Measurements from ENCODE around the gene CLSTN1.

GRCh38 chr1:9776685-9777084 is 47.1 kb downstream of the CLSTN1 start:
- TF ChIP-seq TAF1 (conservative IDR thresholded peaks at IDR 0.05) (no peak), CTCF (IDR thresholded peaks at IDR 0.05; ENCODE audit: low read depth, low read length, missing input control) (no peak), GABPA (IDR thresholded peaks at IDR 0.05 in 1 of 2, conservative IDR thresholded peaks at IDR 0.05 in 1 of 2) (no peak), MAX (IDR thresholded peaks at IDR 0.05) (no peak), REST (IDR thresholded peaks at IDR 0.05) (no peak), SP1 (IDR thresholded peaks at IDR 0.05) (no peak), FOXA1 (IDR thresholded peaks at IDR 0.05) (no peak), HNF4G (IDR thresholded peaks at IDR 0.05) (no peak), JUND (IDR thresholded peaks at IDR 0.05) (no peak), YY1 (IDR thresholded peaks at IDR 0.05) (no peak)

Data from liver (tissue), 3 donors.